IPS-15b (cell line): ENCODE results near the gene SULT2A1.

Experiments
- H3K27me3 ChIP-seq: one replicate; pipeline ENCODE4 v1.6.1; 2013; ENCODE audit warnings: low read length; ENCODE audit not compliant: control insufficient read depth, insufficient read depth
- H3K36me3 ChIP-seq: one replicate; pipeline ENCODE4 v1.6.1; 2013; ENCODE audit warnings: low read length; ENCODE audit not compliant: control insufficient read depth, insufficient read depth
- H3K4me1 ChIP-seq: one replicate; pipeline ENCODE4 v1.6.1; 2013; ENCODE audit warnings: mild to moderate bottlenecking, low read length; ENCODE audit not compliant: control insufficient read depth, insufficient read depth
- H3K4me3 ChIP-seq: one replicate; pipeline ENCODE4 v1.5.1; 2013; ENCODE audit warnings: low read depth, low read length
- H3K9ac ChIP-seq: one replicate; pipeline ENCODE4 v1.6.1; 2013; ENCODE audit warnings: low read depth, mild to moderate bottlenecking, low read length
- H3K9me3 ChIP-seq: one replicate; pipeline ENCODE4 v1.6.1; 2013; ENCODE audit warnings: mild to moderate bottlenecking, low read length; ENCODE audit not compliant: control insufficient read depth, insufficient read depth

SULT2A1 gene

DNA sequence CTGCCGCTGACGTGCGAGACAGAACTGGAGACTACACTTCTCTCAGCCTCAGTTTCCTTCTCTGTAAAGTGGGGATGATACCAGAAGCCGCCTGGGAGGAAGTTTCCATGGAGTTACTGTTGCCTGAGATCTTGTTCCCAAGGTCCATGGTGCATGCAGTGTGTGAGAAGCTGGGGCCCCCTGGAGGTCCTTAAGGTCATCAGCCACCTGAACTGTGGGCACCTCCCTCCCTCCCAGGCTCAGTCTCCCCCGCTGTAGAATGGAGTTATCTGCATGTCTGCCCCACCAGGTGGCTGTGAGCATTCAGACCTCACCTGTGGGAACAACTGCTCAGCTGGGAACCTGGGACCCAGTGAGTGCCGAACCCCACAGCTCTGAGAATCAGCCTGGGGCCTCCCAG, 61.7 kb downstream of the SULT2A1 start:
- no peaks in the 10 kb centered on the region for H3K27me3 ChIP-seq
- peaks cover 9% of the 10 kb centered on the region for H3K4me1 ChIP-seq
- no peaks in the 10 kb centered on the region for H3K36me3 ChIP-seq
- H3K4me3 ChIP-seq = no peak overlapping the region
- no peak overlapping the region for H3K9ac ChIP-seq
- no peaks in the 10 kb centered on the region for H3K9me3 ChIP-seq

- H3K4me3 ChIP-seq = no peak within 1 kb of the TSS
- peaks cover 12% of the 10 kb centered on the region for H3K4me1 ChIP-seq
- H3K9ac ChIP-seq = no peak within 1 kb of the TSS
- H3K27me3 ChIP-seq = no peaks in the 10 kb centered on the region
- no peaks in the 10 kb centered on the region for H3K36me3 ChIP-seq
- no peaks in the 10 kb centered on the region for H3K9me3 ChIP-seq
Observed at GRCh38 chr19:47821460-47822020, 64.6 kb downstream of the SULT2A1 start, which contains the start of gene CRX. CRX (plus strand) TSS chr19:47821937; CDS start chr19:47834444, 12,507 bp downstream.
